ENCODE results near the gene PNPT1. TPM values are rescaled to one million over a fixed set of nuclear protein-coding genes. Genes with fewer than 3 reads are reported as not detected.
A peak's percentile ranks its signal among the peaks of the same experiment; 100 is the strongest.

PNPT1 gene
- total RNA-seq, 1 experiment from 2014 or later: 31.7 TPM

GRCh38 chr2:55617175-55618024, 76.2 kb downstream of the PNPT1 start, which contains the start of gene PPP4R3B (continued):
- TF ChIP-seq MAX (IDR thresholded peaks at IDR 0.05) (peak; percentile 97), ZNF274 (IDR thresholded peaks at IDR 0.05; ENCODE audit: low read depth, low read length) (no peak), TCF7L2 (IDR thresholded peaks at IDR 0.05; ENCODE audit: borderline replicate concordance, extremely low read depth, insufficient read depth, insufficient read length) (peak; percentile 42), RAD21 (IDR thresholded peaks at IDR 0.05; ENCODE audit: low read depth) (no peak)

GRCh38 chr2:55616551-55617174, 77.0 kb downstream of the PNPT1 start:
- Histone ChIP-seq H3K4me1 (ENCODE audit: control insufficient read depth in 1 of 2, insufficient read depth in 2 of 2, low read length in 2 of 2) (peaks cover 5 to 11% of the 10 kb centered on the region in 2 experiments), H3K4me3 (replicated peaks in 1 of 2; ENCODE audit: low read depth in 1 of 2, low read length in 2 of 2) (peak overlapping the region; percentile 81 to 87), H3K27me3 (ENCODE audit: insufficient read depth, low read length) (no peaks in the 10 kb centered on the region), H3K9ac (ENCODE audit: low read length) (peak overlapping the region; percentile 98), H3K4me2 (ENCODE audit: low read length) (peak overlapping the region; percentile 81), H3K79me2 (ENCODE audit: insufficient read depth, low read length) (peaks cover 65% of the 10 kb centered on the region), H3K27ac (ENCODE audit: low read depth, low read length) (peak overlapping the region; percentile 88), H4K20me1 (ENCODE audit: insufficient read depth) (no peaks in the 10 kb centered on the region; the same call in 1 of the 2 replicates), H3K36me3 (ENCODE audit: control insufficient read depth in 1 of 2, insufficient read depth in 2 of 2, low read length in 2 of 2) (peaks cover 16 to 18% of the 10 kb centered on the region in 2 experiments), H2AFZ (ENCODE audit: low read depth, low read length, poor library complexity, severe bottlenecking) (no peak overlapping the region), H3K9me2 (ENCODE audit: insufficient read depth) (no peaks in the 10 kb centered on the region), H3K9me3 (ENCODE audit: control insufficient read depth in 1 of 2, insufficient read depth in 1 of 2, low read depth in 1 of 2, low read length in 2 of 2) (no peaks in the 10 kb centered on the region)
- no TSS peak for BruUV-seq (replicated peaks)
- RAD21 ChIA-PET (ENCODE audit: low non-redundant PET in 1 of 2, low total read pairs in 2 of 2, uncharacterized antibody in 2 of 2, unreplicated experiment in 2 of 2): no interaction called here
- ATAC-seq (peak; percentile 1; the same call in 1 of the 2 replicates), DNase-seq (ENCODE audit: low read depth, low spot score) (no peak)
- TF ChIP-seq CBX3 (IDR thresholded peaks at IDR 0.05; ENCODE audit: low read depth): no peak
- no peak for TF ChIP-seq EZH2phosphoT487 (IDR thresholded peaks at IDR 0.05; ENCODE audit: borderline replicate concordance)
- TF ChIP-seq ZFX (IDR thresholded peaks at IDR 0.05): no peak
- TF ChIP-seq POLR2A (IDR thresholded peaks at IDR 0.05; ENCODE audit: borderline replicate concordance, extremely low read depth, insufficient read depth, insufficient read length): no peak
- no peak for TF ChIP-seq ZNF274 (IDR thresholded peaks at IDR 0.05; ENCODE audit: low read depth, low read length)
- 0 out of 2 replicates have a peak, but pooled peaks have one; percentile 11 for TF ChIP-seq POLR2AphosphoS5 (IDR thresholded peaks at IDR 0.05; ENCODE audit: low read depth, low read length)
- TF ChIP-seq TCF7L2 (IDR thresholded peaks at IDR 0.05; ENCODE audit: borderline replicate concordance, extremely low read depth, insufficient read depth, insufficient read length): no peak
- TF ChIP-seq EZH2 (IDR thresholded peaks at IDR 0.05): no peak
- TF ChIP-seq SIN3A (IDR thresholded peaks at IDR 0.05; ENCODE audit: low read depth): 0 out of 2 replicates have a peak, but pooled peaks have one; percentile 8
- TF ChIP-seq SRF (IDR thresholded peaks at IDR 0.05; ENCODE audit: low read depth): no peak
- 0 out of 2 replicates have a peak, but pooled peaks have one; percentile 34 for TF ChIP-seq MAX (IDR thresholded peaks at IDR 0.05)
- peak; percentile 8 for TF ChIP-seq YY1 (IDR thresholded peaks at IDR 0.05; ENCODE audit: extremely low read depth, insufficient replicate concordance, low read depth, low read length)
- CTCF ChIA-PET: no interaction called here
- intact Hi-C loops (cut with micrococcal nuclease): loop anchor here (2.0 to 5.0 kb wide), 3 partner anchors 199 to 384 kb away; partner anchors contain the start of genes CCDC88A, CLHC1, MTIF2 and RPS27A
- POLR2A ChIA-PET: no interaction called here
